OCI-LY1 (cell line): Measurements from ENCODE around the gene SHANK3.

ENCODE experiments used
- H2AFZ ChIP-seq: fragments of 200-600 bp; sonication (generic), shearing (Covaris generic); 2 replicates; pipeline ENCODE4 v1.6.0; 2014; ENCODE audit warnings: antibody characterized with exemption, mild to moderate bottlenecking, low read length
- H3F3A ChIP-seq: fragments of 200-600 bp; sonication (generic), shearing (Covaris generic); 2 replicates; pipeline ENCODE4 v1.6.0; 2014; ENCODE audit warnings: mild to moderate bottlenecking, antibody characterized with exemption, low read length, moderate library complexity; ENCODE audit not compliant: insufficient read depth
- H3K27ac ChIP-seq: fragments of 200-600 bp; sonication (generic); 2 replicates; pipeline ENCODE4 v1.5.1; 2014; ENCODE audit warnings: low read length, mixed run types, mild to moderate bottlenecking, low read depth; ENCODE audit not compliant: poor library complexity, severe bottlenecking
- H3K27me3 ChIP-seq: fragments of 200-600 bp; sonication (generic); 2 replicates; pipeline ENCODE4 v1.6.0; 2014; ENCODE audit warnings: antibody characterized with exemption, mild to moderate bottlenecking, low read length, moderate library complexity; ENCODE audit not compliant: insufficient read depth
- H3K36me3 ChIP-seq: fragments of 200-600 bp; sonication (generic); 2 replicates; pipeline ENCODE4 v1.6.1; 2014; ENCODE audit warnings: mild to moderate bottlenecking, antibody characterized with exemption, low read length, moderate library complexity, mixed read lengths; ENCODE audit not compliant: insufficient read depth
- H3K4me1 ChIP-seq: fragments of 200-600 bp; sonication (generic); 2 replicates; pipeline ENCODE4 v1.5.1; 2014; ENCODE audit warnings: mild to moderate bottlenecking, low read length, moderate library complexity; ENCODE audit not compliant: insufficient read depth, severe bottlenecking
- H3K4me2 ChIP-seq: fragments of 200-600 bp; sonication (generic), shearing (Covaris generic); 2 replicates; pipeline ENCODE4 v1.6.1; 2014; ENCODE audit warnings: low read length
- H3K4me3 ChIP-seq: fragments of 200-600 bp; sonication (generic); 2 replicates; pipeline ENCODE4 v1.5.1; 2014; ENCODE audit warnings: low read length, low read depth, mild to moderate bottlenecking, mixed read lengths; ENCODE audit not compliant: poor library complexity, severe bottlenecking
- H3K79me2 ChIP-seq: fragments of 200-600 bp; shearing (Covaris generic); 2 replicates; pipeline ENCODE4 v1.6.1; 2016; ENCODE audit warnings: mixed run types, low read length, mixed read lengths; ENCODE audit not compliant: insufficient read depth
- H3K9ac ChIP-seq: fragments of 200-600 bp; sonication (generic), shearing (Covaris generic); 2 replicates; pipeline ENCODE4 v1.6.1; 2014; ENCODE audit warnings: mild to moderate bottlenecking, low read length, mixed read lengths
- H3K9me2 ChIP-seq: fragments of 200-600 bp; sonication (generic), shearing (Covaris generic); 2 replicates; pipeline ENCODE4 v1.6.1; 2014; ENCODE audit warnings: low read depth, mild to moderate bottlenecking, low read length, mixed read lengths
- H3K9me3 ChIP-seq: fragments of 200-600 bp; shearing (Covaris generic); 2 replicates; pipeline ENCODE4 v1.6.1; 2014; ENCODE audit warnings: low read length, mixed read lengths
- H4K20me1 ChIP-seq: fragments of 200-600 bp; sonication (generic), shearing (Covaris generic); 2 replicates; pipeline ENCODE4 v1.6.0; 2016; ENCODE audit warnings: mild to moderate bottlenecking, low read length; ENCODE audit not compliant: insufficient read depth
- EZH2 ChIP-seq: fragments of 200-600 bp; sonication (generic), shearing (Covaris generic); IDR thresholded peaks from 2 replicates; pipeline ENCODE4 v1.8.0; 2017; ENCODE audit warnings: borderline replicate concordance, mixed run types, mild to moderate bottlenecking, antibody characterized with exemption, low read length, moderate library complexity, mixed read lengths
- TF ChIP-seq, protein P1 (sequence below): fragments of 200-600 bp; sonication (generic), shearing (Covaris generic); IDR thresholded peaks from 2 replicates; pipeline ENCODE4 v1.5.1; 2017; ENCODE audit warnings: mild to moderate bottlenecking, antibody characterized with exemption, low read length, moderate library complexity, mixed read lengths

Gene SHANK3

GRCh38 chr22:50711446-50712340 is 39.1 kb downstream of the SHANK3 start:
- no peaks in the 10 kb centered on the region for H3K9me3 ChIP-seq
- no peak overlapping the region for H3K4me2 ChIP-seq
- H3K27me3 ChIP-seq: peaks cover 3% of the 10 kb centered on the region; the same call in 1 of the 2 replicates
- TF ChIP-seq EZH2: no peak
- TF ChIP-seq, protein P1, sequence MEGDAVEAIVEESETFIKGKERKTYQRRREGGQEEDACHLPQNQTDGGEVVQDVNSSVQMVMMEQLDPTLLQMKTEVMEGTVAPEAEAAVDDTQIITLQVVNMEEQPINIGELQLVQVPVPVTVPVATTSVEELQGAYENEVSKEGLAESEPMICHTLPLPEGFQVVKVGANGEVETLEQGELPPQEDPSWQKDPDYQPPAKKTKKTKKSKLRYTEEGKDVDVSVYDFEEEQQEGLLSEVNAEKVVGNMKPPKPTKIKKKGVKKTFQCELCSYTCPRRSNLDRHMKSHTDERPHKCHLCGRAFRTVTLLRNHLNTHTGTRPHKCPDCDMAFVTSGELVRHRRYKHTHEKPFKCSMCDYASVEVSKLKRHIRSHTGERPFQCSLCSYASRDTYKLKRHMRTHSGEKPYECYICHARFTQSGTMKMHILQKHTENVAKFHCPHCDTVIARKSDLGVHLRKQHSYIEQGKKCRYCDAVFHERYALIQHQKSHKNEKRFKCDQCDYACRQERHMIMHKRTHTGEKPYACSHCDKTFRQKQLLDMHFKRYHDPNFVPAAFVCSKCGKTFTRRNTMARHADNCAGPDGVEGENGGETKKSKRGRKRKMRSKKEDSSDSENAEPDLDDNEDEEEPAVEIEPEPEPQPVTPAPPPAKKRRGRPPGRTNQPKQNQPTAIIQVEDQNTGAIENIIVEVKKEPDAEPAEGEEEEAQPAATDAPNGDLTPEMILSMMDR: no peak
- no peak overlapping the region for H2AFZ ChIP-seq
- no peaks in the 10 kb centered on the region for H4K20me1 ChIP-seq
- H3K79me2 ChIP-seq: no peaks in the 10 kb centered on the region
- no peaks in the 10 kb centered on the region for H3K9me2 ChIP-seq
- H3K27ac ChIP-seq: no peak overlapping the region
- H3F3A ChIP-seq: no peaks in the 10 kb centered on the region
- H3K4me1 ChIP-seq: no peaks in the 10 kb centered on the region
- H3K9ac ChIP-seq: no peak overlapping the region
- no peaks in the 10 kb centered on the region for H3K36me3 ChIP-seq
- H3K4me3 ChIP-seq: no peak overlapping the region

DNA sequence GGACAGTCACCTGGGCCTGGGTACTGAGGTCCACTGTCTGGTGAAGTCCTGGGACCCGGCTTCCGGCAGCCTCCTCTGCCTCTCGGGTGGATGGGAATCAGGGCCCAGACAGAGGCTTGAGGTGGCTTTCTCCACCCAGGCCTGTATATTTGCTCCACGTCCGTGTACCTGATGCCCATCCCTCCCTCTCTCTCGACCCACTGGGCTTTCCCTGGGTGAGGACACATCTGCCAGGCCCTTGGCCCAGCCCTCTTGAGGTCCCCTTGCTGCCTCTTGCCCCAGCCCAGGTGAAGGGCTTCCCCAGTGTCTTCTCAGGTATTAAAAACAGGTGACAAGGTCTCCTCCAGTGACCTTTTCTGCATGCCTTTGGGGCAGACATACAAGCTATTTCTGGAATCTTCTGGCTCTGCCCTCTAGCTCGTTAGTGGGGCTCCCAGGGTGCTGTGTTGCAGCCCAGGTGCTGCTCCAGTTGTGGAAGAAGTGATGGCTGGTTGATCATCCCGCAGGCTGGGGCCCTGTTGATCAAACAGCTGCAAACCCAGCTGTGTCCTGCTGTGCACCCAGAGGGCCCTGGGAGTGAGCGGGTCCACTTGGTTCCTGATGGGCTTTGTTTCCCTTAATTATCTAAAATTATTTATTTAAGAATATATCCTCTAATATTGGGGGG is 39.9 kb downstream of the SHANK3 start:
- H3K9me3 ChIP-seq: no peaks in the 10 kb centered on the region
- no peaks in the 10 kb centered on the region for H3K36me3 ChIP-seq
- no peak overlapping the region for H3K9ac ChIP-seq
- no peaks in the 10 kb centered on the region for H3K79me2 ChIP-seq
- H3K27me3 ChIP-seq: peaks cover 3% of the 10 kb centered on the region; the same call in 1 of the 2 replicates
- no peak overlapping the region for H3K4me3 ChIP-seq
- H3K9me2 ChIP-seq: no peaks in the 10 kb centered on the region
- no peak for TF ChIP-seq EZH2
- TF ChIP-seq, protein P1: no peak
- no peaks in the 10 kb centered on the region for H3F3A ChIP-seq
- no peaks in the 10 kb centered on the region for H4K20me1 ChIP-seq
- no peak overlapping the region for H3K4me2 ChIP-seq
- no peaks in the 10 kb centered on the region for H3K4me1 ChIP-seq
- H2AFZ ChIP-seq: no peak overlapping the region
- no peak overlapping the region for H3K27ac ChIP-seq

DNA sequence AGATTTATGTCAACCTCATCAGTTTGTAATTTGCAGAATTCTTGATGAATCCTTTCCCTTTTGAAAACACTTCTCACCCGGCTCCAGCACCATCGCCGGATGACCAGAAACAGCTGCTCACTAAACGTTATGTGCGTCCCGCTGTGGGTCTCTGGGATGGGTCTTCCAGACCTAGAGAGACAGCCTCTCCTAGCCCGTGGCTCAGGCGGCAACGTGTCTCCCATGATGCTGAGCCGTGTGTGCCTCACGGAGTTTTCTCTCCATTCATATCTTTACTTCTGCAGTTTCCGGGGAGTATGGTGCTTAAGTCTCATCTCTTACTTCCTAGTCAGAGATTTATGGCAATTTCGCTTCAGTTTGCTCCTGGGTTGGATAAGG is 40.4 kb downstream of the SHANK3 start:
- H3K9ac ChIP-seq: no peak overlapping the region
- H3K4me1 ChIP-seq: no peaks in the 10 kb centered on the region
- H3K27ac ChIP-seq: no peak overlapping the region
- no peak overlapping the region for H2AFZ ChIP-seq
- no peak overlapping the region for H3K4me3 ChIP-seq
- H3K4me2 ChIP-seq: no peak overlapping the region
- H3K9me2 ChIP-seq: no peaks in the 10 kb centered on the region
- H3K36me3 ChIP-seq: no peaks in the 10 kb centered on the region
- no peaks in the 10 kb centered on the region for H3K9me3 ChIP-seq
- H4K20me1 ChIP-seq: no peaks in the 10 kb centered on the region
- H3K79me2 ChIP-seq: no peaks in the 10 kb centered on the region
- peaks cover 3% of the 10 kb centered on the region; the same call in 1 of the 2 replicates for H3K27me3 ChIP-seq
- TF ChIP-seq, protein P1: no peak
- TF ChIP-seq EZH2: no peak
- H3F3A ChIP-seq: no peaks in the 10 kb centered on the region
